ENCODE data around the gene CTU2.

Gene CTU2

DNA sequence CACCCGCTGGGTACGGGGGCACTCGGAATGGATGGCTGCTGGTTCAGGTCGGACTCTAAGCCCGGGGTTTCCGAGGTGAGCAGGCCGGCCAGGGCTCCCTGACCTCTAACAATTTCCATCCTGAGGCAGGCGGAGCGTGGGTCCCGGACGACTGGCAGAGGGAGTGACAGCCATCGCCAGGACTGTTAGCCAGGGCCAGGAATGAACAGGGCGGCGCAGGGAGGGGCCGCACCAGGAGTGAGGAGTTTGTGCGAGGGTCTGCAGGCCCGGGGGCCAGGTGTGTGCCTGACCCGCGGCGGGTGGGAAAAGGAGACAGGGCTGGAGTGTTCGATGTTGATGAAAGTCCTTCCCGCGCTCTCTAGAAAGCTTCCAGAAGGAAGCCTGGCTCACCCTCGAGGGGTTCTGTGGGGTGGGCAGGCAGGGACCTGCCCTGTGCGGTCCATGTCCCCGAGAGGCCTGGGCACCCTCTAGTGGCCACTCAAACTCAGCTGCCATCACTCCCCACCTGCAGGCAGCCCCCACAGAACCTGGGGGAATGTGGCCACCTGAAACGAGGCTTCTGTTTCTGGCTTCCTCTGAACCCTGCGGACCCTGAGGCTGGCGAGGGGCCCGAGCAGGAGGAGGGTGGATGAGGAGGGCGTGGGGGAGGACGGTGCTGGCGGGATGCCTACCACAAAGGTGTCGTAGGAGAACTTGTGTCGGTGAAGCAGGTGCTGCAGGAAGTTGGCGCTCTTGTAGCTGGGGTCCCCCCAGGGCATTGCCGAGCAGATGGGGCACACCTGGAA lies 8.3 kb upstream of the CTU2 start:
- DNase-seq, result no peak

DNA sequence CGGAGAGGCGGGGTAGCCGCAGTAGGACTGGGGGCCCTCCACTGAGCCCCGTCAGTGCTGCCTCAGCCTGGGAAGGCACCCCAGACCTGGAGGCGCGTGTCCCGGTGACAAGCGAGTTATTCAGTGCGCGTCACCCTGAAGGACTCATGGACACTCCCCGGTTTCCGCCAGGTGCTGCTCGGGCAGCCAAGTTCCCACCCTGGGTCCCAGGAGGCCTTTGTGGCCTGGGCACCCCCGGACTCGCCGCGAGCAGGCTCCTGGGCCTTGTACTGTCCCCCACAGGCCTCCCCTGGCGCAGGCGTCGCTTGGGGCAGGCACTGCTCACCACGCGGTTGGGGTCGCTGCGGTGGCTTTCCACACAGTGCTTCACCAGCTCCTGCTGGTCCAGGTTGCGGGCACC lies 7.7 kb upstream of the CTU2 start:
- no peak for DNase-seq

GRCh38 chr16:88699180-88699579 lies 7.1 kb upstream of the CTU2 start:
- DNase-seq, result no peak

- no peak for DNase-seq
Measured at GRCh38 chr16:88700322-88700635, 6.0 kb upstream of the CTU2 start.

GRCh38 chr16:88700636-88701482 lies 5.4 kb upstream of the CTU2 start:
- no peak for DNase-seq

DNA sequence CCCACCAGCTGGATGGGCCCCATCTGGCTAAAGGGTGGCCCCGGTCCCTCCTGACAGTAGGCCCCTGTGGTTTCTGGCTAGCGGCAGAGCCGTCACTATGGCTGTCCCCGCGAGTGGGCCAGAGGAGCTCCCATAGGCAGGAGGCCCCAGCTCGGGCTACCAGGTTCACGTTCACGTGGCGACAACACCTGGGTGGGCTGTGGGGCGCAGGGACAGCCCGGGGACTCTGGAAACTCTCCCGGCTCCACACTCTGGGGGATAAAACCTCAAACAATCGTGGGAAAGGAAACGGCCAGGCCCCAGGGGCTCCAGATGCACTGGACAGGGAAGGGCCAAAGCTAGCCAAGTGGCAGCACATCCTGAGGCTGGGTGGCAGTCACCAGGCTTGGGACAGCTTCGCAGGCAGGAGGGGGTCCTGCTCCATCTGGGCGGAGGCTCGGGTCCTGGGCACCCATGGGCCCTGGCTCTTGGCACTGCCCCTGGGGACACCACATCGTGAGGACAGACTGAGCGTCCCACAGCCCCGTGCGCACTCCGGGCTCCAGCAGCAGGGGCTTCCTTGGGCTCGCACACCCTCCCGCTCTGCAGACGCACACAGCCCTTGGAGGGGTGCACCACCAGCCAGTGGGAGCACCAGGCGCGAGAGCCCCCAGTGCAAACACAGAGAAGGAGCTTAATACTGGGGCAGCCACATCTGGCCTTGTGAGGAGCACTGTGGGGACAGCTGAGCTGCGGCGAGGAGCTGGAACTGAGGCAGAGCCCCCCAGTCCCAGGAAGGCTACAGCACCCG lies 4.5 kb upstream of the CTU2 start:
- no peak for DNase-seq

DNA sequence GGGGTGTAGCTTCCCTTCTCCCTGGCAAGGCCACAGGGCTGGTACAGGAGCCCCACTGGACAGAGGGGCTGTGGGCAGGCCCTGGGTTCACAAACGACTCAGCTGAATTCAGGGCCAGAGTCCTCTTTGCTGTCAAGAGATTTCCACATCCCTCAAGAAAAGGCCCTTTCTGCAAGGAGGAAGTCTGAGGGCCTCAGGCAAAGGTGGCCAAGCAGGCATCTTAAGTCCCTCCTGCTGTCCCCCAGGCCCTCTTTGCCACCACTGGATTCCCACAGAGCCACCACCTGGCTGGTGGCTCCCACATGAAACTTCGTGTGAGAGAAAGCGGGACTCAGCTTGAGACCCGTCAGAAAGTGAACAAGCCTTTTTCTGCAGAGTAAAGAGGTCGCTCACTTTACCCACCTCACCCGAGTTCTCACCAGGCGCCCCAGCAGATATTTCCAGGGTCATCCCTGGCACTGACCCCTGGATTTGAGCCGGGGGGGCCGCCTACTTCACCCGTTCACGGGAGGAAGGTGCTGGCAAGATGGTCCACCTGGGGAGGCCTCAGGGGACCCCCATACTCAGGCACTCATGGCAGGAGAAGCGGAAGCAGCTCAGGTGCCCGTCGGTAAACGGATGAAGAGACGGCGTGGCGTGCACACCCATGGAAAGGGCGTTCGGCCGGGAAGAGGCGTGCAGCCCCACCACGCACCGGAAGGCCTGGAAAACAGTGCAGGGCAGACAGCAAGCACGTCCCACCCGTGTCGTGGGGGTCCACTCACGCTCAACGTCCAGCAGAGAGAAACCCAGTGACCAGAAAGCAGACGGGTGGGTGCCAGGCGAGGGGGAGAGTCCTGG lies 3.7 kb upstream of the CTU2 start:
- no peak for DNase-seq

- DNase-seq, result no peak
Measured at GRCh38 chr16:88703486-88704309, 2.6 kb upstream of the CTU2 start.

- no peak for DNase-seq
Measured at GRCh38 chr16:88705076-88705684, 1.1 kb upstream of the CTU2 start.

- DNase-seq, result no peak
Measured at GRCh38 chr16:88705801-88706228, 488 bp upstream of the CTU2 start.

DNA sequence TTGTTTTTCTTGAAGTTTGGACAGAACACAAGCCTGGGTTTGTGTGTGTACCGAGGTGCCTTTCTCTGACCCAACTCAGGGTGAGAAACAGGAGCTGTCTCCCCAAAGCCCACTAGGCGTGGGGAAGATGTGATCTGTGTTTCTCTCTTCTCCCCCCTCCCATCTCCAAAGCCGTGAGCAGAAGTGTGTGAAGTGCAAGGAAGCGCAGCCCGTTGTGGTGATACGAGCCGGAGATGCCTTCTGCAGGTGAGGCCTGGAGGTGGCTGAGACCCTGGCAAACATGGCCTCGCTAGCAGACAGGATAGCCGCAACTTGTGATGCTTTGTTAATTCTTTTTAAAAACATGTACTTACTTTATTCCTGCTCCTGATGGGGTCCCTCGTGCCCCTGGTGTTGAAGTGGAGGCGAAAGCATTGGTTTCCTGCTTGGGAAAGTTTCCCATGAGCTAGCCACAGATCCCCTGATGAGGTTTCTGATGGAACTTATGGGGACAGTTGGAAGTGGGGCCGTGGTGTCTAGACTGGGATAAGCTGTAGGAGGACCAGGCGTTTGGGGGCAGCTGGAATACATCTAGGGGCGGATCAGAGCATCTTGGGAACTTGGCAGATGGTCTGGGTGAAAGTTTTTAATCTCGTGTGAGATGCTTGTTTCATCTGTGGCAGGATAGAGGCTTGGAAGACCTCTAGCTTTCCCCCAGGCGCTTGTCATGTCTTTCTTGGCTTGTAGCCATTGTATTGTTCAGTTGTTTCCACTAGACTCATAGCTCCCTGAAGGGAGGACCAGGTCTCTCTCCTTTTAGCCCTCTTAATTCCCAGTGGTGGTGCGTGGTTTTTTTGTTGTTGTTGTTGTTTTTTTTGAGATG lies 893 bp downstream of the CTU2 start:
- DNase-seq, result no peak

DNA sequence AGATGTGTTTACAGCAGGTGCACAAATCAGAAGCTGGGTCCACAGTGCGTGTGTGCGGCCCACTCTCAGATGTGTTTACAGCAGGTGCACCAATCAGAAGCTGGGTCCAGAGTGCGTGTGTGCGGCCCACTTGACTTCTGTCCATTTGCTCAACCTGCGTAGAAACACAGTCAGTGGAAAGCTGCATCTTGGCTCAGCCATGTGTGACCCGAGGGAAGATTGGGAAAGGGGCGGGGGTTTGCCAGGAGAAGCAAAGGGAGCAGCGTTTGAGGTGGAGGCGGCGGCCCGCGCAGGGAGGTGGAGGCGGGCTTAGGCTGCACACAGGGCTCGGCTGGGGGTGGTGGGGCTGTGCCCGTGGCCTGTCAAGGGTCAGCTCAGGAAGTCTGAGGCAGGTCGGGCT lies 4.3 kb downstream of the CTU2 start:
- no peak for DNase-seq

- no peak for DNase-seq
Measured at GRCh38 chr16:88711750-88712340, 5.5 kb downstream of the CTU2 start.

- no peak for DNase-seq
Measured at GRCh38 chr16:88712362-88712979, 6.2 kb downstream of the CTU2 start.

DNA sequence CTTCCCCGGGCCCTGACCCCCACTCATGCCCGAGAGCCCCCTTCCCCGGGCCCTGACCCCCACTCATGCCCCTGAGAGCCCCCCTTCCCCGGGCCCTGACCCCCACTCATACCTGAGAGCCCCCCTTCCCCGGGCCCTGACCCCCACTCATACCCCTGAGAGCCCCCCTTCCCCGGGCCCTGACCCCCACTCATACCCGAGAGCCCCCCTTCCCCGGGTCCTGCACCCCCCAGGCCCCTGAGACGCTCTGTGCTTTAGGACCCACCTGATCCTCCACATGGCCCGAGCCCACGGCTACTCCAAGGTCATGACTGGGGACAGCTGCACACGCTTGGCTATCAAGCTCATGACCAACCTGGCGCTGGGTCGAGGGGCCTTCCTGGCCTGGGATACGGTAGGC lies 6.8 kb downstream of the CTU2 start:
- DNase-seq, result no peak

DNA sequence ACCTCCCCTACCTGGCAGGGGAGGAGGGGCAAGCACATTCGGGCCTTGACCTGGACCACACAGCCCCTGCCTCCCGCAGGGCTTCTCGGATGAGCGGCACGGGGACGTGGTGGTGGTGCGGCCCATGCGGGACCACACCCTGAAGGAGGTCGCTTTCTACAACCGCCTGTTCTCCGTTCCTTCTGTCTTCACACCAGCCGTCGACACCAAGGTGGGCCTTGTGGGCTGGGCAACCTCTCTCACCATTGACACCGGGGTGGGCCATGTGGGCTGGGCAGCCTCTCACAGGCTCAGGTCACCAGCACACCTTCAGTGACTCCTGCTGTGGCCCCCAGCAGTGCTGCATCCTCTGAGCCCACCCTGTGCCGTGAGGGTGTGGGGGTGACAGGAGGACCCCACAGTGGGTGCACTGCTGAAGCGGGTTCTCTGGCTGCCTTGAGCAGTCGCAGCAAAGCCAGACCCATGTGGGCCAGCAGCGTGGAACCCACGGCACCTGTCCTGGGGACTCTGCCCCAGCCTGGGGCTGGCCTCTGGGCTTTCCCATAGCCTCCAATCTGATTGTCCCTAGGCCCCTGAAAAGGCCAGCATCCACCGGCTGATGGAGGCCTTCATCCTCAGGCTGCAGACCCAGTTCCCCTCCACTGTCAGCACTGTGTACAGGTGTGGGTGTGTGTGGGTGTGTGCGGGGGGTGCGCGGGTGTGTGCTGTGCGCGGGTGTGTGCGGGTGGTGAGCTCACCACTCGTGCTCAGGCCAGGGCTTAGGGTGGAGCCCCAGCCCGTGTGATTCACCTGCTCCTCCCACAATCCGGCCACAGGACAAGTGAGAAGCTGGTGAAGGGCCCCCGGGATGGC lies 7.5 kb downstream of the CTU2 start:
- DNase-seq, result no peak

DNA sequence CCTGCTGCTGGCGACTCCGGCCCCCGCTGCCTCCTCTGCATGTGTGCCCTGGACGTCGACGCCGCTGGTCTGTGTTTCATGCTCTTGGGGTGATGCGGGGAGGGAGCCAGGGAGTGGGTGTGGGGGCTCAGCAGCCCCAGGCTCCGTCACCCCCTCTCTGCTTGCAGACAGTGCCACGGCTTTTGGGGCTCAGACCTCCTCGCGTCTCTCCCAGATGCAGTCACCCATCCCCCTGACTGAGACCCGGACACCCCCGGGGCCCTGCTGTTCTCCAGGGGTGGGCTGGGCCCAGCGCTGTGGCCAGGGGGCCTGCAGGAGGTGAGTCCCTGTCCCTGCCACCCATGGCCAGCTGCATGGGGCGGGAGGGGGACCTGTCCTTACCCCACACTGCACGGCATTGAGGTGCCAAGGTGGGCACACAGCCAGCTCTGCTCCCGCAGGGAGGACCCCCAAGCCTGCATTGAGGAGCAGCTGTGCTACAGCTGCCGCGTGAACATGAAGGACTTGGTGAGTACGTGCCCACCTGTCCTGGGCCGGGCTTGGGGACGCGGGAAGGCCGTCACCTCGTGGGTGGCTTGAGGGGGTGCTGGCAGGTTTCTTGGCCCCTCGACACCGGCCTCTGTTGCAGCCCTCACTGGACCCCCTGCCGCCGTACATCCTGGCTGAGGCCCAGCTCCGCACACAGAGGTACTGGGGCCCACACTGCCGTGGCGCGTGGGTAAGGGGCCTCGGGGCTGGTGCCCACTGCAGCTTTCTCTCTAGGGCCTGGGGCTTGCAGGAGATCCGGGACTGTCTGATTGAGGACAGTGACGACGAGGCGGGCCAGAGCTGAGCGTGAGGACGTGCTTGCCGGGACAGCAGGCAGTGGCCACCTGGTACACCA lies 8.4 kb downstream of the CTU2 start:
- no peak for DNase-seq

Data from DMS79 (cell line).